GM13977 (cell line): Measurements from ENCODE around the gene ROBO1.

Experiments used
- DNase-seq: peaks from one replicate; pipeline ENCODE4 v3.0.0; 2012; ENCODE audit warnings: low spot score
- in situ Hi-C: fragments of 300-500 bp; cut with MboI; formaldehyde crosslinking; loops from one replicate; pipeline ENCODE4 v1.12.0; 2022; ENCODE audit warnings: low sequenced_read_pairs, low pct_unique_long_range_greater_than_20kb, mixed read lengths, inconsistent platforms; ENCODE audit not compliant: unreplicated experiment
- TF ChIP-seq, protein P1 (sequence below): IDR thresholded peaks from 2 replicates; pipeline ENCODE4 v1.5.1; 2012; ENCODE audit warnings: mild to moderate bottlenecking, control low read depth; ENCODE audit not compliant: insufficient read depth; ENCODE audit errors: extremely low read depth, missing control alignments

Gene ROBO1

DNA sequence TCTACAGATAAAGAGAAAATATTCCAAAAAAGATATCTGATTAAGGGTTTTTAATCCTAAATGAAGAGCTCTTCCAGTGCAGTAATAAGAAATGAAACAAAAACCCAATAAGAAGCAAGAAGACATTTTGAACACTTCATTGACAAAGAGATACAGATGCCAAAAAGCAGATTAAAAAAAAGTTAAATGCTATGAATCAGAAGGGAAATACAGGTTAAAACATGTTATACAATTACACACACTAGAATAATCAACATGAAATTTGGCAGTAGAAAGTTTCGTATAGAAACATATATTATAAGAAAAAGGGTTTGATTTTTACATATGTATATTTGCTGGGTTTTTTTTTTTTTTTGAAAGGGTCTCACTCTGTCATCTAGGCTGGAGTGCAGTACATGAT lies 135.0 kb downstream of the ROBO1 start:
- no peak for DNase-seq
- in situ Hi-C loops = no loop called here
- TF ChIP-seq, protein P1, sequence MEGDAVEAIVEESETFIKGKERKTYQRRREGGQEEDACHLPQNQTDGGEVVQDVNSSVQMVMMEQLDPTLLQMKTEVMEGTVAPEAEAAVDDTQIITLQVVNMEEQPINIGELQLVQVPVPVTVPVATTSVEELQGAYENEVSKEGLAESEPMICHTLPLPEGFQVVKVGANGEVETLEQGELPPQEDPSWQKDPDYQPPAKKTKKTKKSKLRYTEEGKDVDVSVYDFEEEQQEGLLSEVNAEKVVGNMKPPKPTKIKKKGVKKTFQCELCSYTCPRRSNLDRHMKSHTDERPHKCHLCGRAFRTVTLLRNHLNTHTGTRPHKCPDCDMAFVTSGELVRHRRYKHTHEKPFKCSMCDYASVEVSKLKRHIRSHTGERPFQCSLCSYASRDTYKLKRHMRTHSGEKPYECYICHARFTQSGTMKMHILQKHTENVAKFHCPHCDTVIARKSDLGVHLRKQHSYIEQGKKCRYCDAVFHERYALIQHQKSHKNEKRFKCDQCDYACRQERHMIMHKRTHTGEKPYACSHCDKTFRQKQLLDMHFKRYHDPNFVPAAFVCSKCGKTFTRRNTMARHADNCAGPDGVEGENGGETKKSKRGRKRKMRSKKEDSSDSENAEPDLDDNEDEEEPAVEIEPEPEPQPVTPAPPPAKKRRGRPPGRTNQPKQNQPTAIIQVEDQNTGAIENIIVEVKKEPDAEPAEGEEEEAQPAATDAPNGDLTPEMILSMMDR = no peak

DNA sequence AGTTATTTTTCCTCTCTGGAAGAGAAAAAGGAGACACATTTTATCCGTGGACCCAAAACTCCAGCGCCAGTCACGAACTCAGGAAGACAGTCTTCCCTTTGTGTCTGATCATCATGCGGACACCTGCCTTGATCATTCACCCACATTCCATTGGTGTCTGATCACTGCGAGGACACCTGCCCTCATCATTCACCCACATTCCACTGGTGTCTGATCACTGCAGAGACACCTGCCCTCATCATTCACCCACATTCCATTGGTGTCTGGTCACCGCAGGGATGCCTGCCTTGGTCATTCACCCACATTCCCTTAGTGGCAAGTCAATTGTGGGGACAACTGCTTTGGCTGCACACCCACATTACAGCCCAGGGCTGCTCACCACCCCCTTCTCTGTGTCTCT lies 148.9 kb downstream of the ROBO1 start:
- TF ChIP-seq, protein P1 = no peak
- no peak for DNase-seq
- in situ Hi-C loops = no loop called here

DNA sequence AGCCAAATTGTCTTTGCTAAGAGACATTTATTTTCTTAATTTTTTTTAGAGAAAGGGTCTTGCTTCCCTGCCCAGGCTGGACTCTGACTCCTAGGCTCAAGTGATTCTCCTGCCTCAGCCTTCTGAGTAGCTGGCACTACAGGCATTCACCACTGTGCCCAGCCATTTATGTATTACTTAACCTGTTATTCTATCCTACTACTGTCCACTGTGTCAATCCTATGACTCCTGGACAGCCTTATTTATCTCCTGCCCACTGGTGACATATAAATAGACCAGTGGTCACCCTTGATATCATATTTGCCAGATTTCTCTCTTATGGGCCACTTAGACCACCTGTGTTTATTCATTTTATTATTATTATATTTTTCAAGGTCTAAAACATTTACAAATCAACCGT lies 161.4 kb downstream of the ROBO1 start:
- no peak for DNase-seq
- in situ Hi-C loops = no loop called here
- TF ChIP-seq, protein P1 = no peak

DNA sequence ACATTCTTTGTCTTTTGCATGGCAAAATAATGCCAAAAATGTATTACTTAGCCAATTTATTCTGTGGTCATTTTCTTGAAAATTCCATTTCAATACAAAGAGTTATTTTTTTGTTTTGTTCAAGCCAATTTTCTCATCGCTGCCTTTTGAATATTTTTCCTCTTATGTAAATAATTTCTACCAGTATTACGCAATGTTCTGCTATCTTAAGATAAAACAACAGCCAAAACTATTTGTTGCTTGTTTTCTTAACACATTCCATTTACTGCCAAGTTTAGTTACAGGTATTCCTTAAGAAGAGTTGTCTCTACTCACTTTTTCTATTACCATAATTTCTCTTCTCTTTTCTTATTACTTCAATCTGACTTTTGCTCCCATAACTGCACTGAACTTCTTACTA lies 163.1 kb downstream of the ROBO1 start:
- TF ChIP-seq, protein P1 = no peak
- in situ Hi-C loops = no loop called here

DNA sequence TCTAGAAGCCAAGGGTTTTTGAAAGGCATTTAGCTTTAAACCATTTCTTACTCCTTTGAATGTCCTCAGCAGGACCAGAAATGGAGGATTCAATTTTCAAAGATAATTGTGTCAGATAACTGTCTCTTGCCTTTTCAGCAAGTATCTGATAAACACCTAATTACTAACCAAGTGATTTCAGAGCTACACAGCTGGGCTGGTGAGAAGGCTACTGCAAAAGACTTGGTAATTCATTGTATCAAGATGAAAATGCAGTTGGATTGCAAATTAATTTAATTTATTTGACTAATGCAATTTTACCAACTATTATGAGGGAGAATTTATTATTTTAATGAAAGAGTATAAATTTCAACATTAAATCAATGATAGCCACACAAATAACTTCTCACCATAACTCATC lies 165.4 kb downstream of the ROBO1 start:
- DNase-seq = no peak
- in situ Hi-C loops = no loop called here
- TF ChIP-seq, protein P1 = no peak

More for the DNA sequence above, 163.1 kb downstream of the ROBO1 start:
- no peak for DNase-seq

DNA sequence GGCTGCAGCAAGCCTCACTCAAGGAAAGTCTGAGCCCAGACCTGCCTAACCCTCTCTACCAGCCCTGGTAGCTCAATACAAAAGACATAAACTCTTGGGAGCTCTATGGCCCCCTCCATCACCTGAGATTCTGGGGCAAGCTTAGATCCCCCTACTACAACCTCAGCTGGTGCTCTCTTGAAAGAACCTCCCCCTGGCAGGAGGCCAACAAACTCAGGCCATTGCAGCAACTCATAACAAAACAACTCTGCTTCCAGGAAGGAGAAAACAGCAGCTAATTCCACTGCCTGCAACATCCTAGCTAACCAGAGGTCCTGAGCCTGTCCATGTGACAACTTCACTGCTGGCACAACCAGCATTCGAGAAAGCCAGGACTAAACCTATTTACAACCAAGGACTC lies 169.2 kb downstream of the ROBO1 start:
- in situ Hi-C loops = no loop called here
- TF ChIP-seq, protein P1 = no peak
- DNase-seq = no peak

DNA sequence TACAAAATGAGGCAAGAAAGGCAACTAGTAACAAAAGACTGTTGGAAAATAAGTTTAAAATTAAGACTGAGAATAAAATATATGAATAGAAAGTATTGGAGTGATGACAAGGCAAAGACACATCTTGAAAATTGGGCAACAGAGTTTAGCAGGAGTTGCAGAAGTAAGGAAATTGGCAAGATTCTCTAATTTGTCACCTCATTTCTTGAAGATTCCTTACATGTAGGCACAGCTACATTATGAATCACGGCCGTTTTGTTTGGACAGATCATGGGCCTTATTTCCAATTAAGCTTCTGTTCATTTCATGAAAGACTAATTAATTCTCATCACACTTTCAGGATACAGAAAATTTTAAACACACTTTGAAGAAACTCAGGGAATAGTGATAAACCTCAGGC lies 170.1 kb downstream of the ROBO1 start:
- in situ Hi-C loops = no loop called here
- TF ChIP-seq, protein P1 = no peak
- DNase-seq = no peak
